Fibroblast of lung (primary cell): ENCODE results near the gene FBH1. TPM values are rescaled to one million over a fixed set of nuclear protein-coding genes. Genes with fewer than 3 reads are reported as not detected.

Experiments
- DNase-seq, 2 donors: peaks; one replicate each; pipeline versions ENCODE4 v3.0.0 to v3.0.0-alpha.2; 2010; ENCODE audit warnings: low read depth in 2 of 2
- H2AFZ ChIP-seq: 2 replicates; pipeline ENCODE4 v1.5.1; 2012; ENCODE audit warnings: low read length, control low read depth, inconsistent platforms
- H3K27ac ChIP-seq: 2 replicates; pipeline ENCODE4 v1.5.1; 2011; ENCODE audit warnings: low read length, control low read depth; ENCODE audit not compliant: insufficient read depth
- H3K27me3 ChIP-seq: 2 replicates; pipeline ENCODE4 v1.5.1; 2011; ENCODE audit warnings: mild to moderate bottlenecking, low read length; ENCODE audit not compliant: control insufficient read depth, insufficient read depth
- H3K36me3 ChIP-seq: 2 replicates; pipeline ENCODE4 v1.5.1; 2011; ENCODE audit warnings: low read length; ENCODE audit not compliant: control insufficient read depth, insufficient read depth
- H3K4me1 ChIP-seq: 2 replicates; pipeline ENCODE4 v1.5.1; 2011; ENCODE audit warnings: low read length; ENCODE audit not compliant: control insufficient read depth, insufficient read depth; ENCODE audit errors: extremely low read depth
- H3K4me2 ChIP-seq: 2 replicates; pipeline ENCODE4 v1.5.1; 2011; ENCODE audit warnings: low read length, control low read depth; ENCODE audit not compliant: insufficient read depth; ENCODE audit errors: extremely low read depth
- H3K4me3 ChIP-seq, 4 experiments: fragments of 200-600 bp in 1 of 4; sonication (generic) in 1 of 4; replicated peaks in 1 of 4; 2 replicates each; pipeline ENCODE4 v1.5.1; 2011 to 2016; ENCODE audit warnings: low read length in 4 of 4, low read depth in 3 of 4, mild to moderate bottlenecking in 3 of 4, control low read depth in 2 of 4, inconsistent platforms in 1 of 4, mixed read lengths in 1 of 4; ENCODE audit not compliant: insufficient read depth in 1 of 4; ENCODE audit errors: control extremely low read depth in 1 of 4
- H3K79me2 ChIP-seq: 2 replicates; pipeline ENCODE4 v1.5.1; 2012; ENCODE audit warnings: mild to moderate bottlenecking, low read length, inconsistent platforms; ENCODE audit not compliant: control insufficient read depth, insufficient read depth
- H3K9ac ChIP-seq: 2 replicates; pipeline ENCODE4 v1.5.1; 2011; ENCODE audit warnings: mild to moderate bottlenecking, low read length, control low read depth; ENCODE audit not compliant: insufficient read depth
- H3K9me3 ChIP-seq: 2 replicates; pipeline ENCODE4 v1.5.1; 2012; ENCODE audit warnings: low read depth, low read length; ENCODE audit not compliant: control insufficient read depth, insufficient read depth
- H4K20me1 ChIP-seq: 2 replicates; pipeline ENCODE4 v1.5.1; 2011; ENCODE audit warnings: low read length; ENCODE audit not compliant: control insufficient read depth, insufficient read depth; ENCODE audit errors: extremely low read depth
- EZH2 ChIP-seq: IDR thresholded peaks from 2 replicates; pipeline ENCODE4 v1.5.1; 2012; ENCODE audit warnings: low read length, control low read depth, mild to moderate bottlenecking; ENCODE audit errors: missing control alignments
- polyA plus RNA-seq, 2 donors: library from polyadenylated mRNA; depleted of rRNA in 1 of 2; stranded (reverse) in 1 of 2; unstranded in 1 of 2; fragments of >200 nt; gene quantifications; 2 replicates each; pipeline ENCODE4 v1.2.1, GENCODE V29; 2011 to 2012; ENCODE audit warnings: missing spikeins in 1 of 2
- total RNA-seq: library from RNA; depleted of rRNA; stranded (reverse); fragments of >200 nt; gene quantifications from 2 replicates; pipeline ENCODE4 v1.2.1, GENCODE V29; 2014
- TF ChIP-seq, protein P1 (sequence below), 2 donors: IDR thresholded peaks in 1 of 2; conservative IDR thresholded peaks in 1 of 2; 1 replicate in 1 of 2; 2 replicates in 1 of 2; pipeline ENCODE4 v1.5.1; 2011 to 2012; ENCODE audit warnings: low read length in 2 of 2, control low read depth in 1 of 2, inconsistent platforms in 1 of 2, low read depth in 1 of 2, mild to moderate bottlenecking in 1 of 2

The FBH1 gene
- total and polyA plus RNA-seq, 2 donors (not counting 1 experiment from before 2014, with no cell fraction given), result 53.6 to 97.8 TPM

DNA sequence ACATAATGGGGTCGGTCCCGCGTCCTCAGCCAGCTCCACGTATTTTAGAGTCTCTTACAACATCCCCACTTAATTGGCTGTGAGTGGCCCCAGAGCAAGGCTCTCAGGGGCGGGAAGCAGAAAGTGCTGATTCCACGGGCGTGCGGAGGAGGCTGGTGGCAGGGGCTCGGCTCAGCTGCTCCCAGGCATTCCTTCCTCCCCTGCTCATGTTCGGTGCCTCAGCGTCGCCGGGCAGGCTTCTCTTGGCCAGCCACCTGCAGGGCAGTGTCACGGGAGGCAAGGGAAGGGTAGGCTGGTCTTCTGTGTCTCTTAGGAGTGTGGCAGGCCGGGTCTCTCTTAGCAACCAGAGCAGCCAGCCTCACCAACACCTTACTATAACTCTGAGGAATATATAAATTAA, 53.5 kb downstream of the FBH1 start:
- DNase-seq, result peak; percentile 51 to 68
- Histone ChIP-seq H3K27ac (peak overlapping the region; percentile 76), H3K36me3 (peaks cover 1% of the 10 kb centered on the region), H3K9me3 (no peaks in the 10 kb centered on the region), H3K4me1 (peaks cover 21% of the 10 kb centered on the region), H3K4me3 (peak overlapping the region in 1 of 4 experiments; percentile 29), H3K79me2 (no peaks in the 10 kb centered on the region), H3K27me3 (no peaks in the 10 kb centered on the region), H3K9ac (no peak overlapping the region), H4K20me1 (no peaks in the 10 kb centered on the region), H3K4me2 (peak overlapping the region; percentile 82), H2AFZ (no peak overlapping the region)
- TF ChIP-seq EZH2, result no peak
- TF ChIP-seq, protein P1, sequence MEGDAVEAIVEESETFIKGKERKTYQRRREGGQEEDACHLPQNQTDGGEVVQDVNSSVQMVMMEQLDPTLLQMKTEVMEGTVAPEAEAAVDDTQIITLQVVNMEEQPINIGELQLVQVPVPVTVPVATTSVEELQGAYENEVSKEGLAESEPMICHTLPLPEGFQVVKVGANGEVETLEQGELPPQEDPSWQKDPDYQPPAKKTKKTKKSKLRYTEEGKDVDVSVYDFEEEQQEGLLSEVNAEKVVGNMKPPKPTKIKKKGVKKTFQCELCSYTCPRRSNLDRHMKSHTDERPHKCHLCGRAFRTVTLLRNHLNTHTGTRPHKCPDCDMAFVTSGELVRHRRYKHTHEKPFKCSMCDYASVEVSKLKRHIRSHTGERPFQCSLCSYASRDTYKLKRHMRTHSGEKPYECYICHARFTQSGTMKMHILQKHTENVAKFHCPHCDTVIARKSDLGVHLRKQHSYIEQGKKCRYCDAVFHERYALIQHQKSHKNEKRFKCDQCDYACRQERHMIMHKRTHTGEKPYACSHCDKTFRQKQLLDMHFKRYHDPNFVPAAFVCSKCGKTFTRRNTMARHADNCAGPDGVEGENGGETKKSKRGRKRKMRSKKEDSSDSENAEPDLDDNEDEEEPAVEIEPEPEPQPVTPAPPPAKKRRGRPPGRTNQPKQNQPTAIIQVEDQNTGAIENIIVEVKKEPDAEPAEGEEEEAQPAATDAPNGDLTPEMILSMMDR (conservative IDR thresholded peaks at IDR 0.05 in 1 of 2, IDR thresholded peaks at IDR 0.05 in 1 of 2; ENCODE audit: low read depth in 1 of 2, low read length in 2 of 2), result no peak

DNA sequence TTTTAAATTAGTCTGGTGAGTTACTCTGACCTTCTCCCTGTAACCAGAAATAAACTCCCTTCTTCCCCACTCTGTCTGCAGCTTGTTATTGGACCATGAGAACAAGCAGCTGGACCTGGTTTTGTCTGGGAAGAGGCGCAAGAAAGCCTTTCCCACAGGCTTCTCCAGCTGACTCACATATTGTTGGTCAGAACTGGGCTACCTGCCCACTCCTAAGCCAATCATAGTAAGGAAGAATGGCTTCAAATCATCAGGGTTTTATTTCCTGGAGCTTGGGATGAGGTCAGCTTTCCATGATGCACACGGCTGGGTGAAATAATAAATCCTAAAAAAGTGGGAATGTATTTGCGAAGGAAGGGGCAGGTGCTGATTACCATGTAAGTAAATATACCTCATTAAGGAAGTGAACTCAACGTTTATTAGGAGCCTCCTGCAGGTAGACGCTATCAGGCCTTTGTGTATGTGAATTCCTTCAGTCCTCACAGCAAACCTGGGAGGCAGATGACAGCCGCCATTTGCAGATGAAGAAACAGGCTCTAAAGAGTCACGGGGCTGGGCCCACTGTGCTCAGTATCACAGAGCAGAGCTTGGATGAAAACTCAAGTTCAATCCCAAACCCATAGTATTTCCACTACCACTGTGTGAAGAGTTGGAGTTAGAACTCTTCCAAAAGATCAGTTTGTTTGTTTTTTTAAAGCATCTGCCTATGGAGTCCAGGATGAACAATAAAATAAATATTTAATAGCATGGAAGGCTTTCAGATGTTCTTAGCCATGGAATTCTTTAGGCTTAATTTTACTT, 54.5 kb downstream of the FBH1 start:
- TF ChIP-seq, protein P1 (conservative IDR thresholded peaks at IDR 0.05 in 1 of 2, IDR thresholded peaks at IDR 0.05 in 1 of 2; ENCODE audit: low read depth in 1 of 2, low read length in 2 of 2), result no peak
- TF ChIP-seq EZH2, result no peak
- H3K4me1 ChIP-seq, result peaks cover 21% of the 10 kb centered on the region
- no peaks in the 10 kb centered on the region for H3K36me3 ChIP-seq
- H3K4me3 ChIP-seq, result peak overlapping the region in 3 of 4 experiments; percentile 12 to 57 (median 41)
- H3K27me3 ChIP-seq, result no peaks in the 10 kb centered on the region
- H4K20me1 ChIP-seq, result no peaks in the 10 kb centered on the region
- peak; percentile 100 for DNase-seq
- H3K27ac ChIP-seq, result peak overlapping the region; percentile 95
- peak overlapping the region; percentile 94 for H3K4me2 ChIP-seq
- peak overlapping the region; percentile 17 for H3K9ac ChIP-seq
- no peaks in the 10 kb centered on the region for H3K79me2 ChIP-seq
- no peak overlapping the region for H2AFZ ChIP-seq
- H3K9me3 ChIP-seq, result no peaks in the 10 kb centered on the region

- Histone ChIP-seq H3K4me1 (peaks cover 21% of the 10 kb centered on the region), H3K9ac (peak overlapping the region; percentile 66), H4K20me1 (no peaks in the 10 kb centered on the region), H3K9me3 (no peaks in the 10 kb centered on the region), H3K4me3 (peak overlapping the region in 3 of 4 experiments; percentile 36 to 57 (median 41)), H3K79me2 (no peaks in the 10 kb centered on the region), H3K36me3 (no peaks in the 10 kb centered on the region), H3K27me3 (no peaks in the 10 kb centered on the region), H3K4me2 (peak overlapping the region; percentile 94), H2AFZ (peak overlapping the region; percentile 90), H3K27ac (peak overlapping the region; percentile 95)
- DNase-seq, result no peak
- TF ChIP-seq EZH2, result no peak
- TF ChIP-seq, protein P1 (conservative IDR thresholded peaks at IDR 0.05 in 1 of 2, IDR thresholded peaks at IDR 0.05 in 1 of 2; ENCODE audit: low read depth in 1 of 2, low read length in 2 of 2), result no peak
Observed at GRCh38 chr10:5945190-5945509, 55.1 kb downstream of the FBH1 start.
